ENCODE results near the gene ASXL3. TPM values are rescaled to one million over a fixed set of nuclear protein-coding genes. Genes with fewer than 3 reads are reported as not detected.

Gene ASXL3
- total RNA-seq, 1 donor: 0.54 TPM

DNA sequence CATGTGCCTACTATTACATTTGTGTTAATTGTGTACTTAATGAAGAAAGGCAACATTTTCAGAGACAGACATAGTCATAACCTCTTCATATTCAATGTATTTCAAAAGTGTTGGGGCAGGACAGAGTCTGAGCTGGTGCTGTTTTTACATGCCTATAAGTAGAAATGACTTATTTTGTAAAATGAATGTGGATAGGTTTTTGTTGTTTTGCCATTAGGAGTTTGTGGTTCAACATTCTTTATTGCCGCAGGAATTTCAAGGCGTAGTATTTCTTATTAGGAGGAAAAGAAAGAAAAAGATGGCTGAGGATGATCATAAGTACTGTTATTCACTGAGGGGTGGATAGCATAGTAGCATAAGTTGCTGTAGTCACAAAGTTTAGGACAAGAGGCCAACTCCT is 21.2 kb upstream of the ASXL3 start:
- DNase-seq (ENCODE audit: low read depth): peak; percentile 9
- no peak overlapping the region for H3K4me3 ChIP-seq (ENCODE audit: low read depth, low read length)
- TF ChIP-seq, protein P1, sequence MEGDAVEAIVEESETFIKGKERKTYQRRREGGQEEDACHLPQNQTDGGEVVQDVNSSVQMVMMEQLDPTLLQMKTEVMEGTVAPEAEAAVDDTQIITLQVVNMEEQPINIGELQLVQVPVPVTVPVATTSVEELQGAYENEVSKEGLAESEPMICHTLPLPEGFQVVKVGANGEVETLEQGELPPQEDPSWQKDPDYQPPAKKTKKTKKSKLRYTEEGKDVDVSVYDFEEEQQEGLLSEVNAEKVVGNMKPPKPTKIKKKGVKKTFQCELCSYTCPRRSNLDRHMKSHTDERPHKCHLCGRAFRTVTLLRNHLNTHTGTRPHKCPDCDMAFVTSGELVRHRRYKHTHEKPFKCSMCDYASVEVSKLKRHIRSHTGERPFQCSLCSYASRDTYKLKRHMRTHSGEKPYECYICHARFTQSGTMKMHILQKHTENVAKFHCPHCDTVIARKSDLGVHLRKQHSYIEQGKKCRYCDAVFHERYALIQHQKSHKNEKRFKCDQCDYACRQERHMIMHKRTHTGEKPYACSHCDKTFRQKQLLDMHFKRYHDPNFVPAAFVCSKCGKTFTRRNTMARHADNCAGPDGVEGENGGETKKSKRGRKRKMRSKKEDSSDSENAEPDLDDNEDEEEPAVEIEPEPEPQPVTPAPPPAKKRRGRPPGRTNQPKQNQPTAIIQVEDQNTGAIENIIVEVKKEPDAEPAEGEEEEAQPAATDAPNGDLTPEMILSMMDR (IDR thresholded peaks at IDR 0.05; ENCODE audit: insufficient read depth, low read length): no peak

- TF ChIP-seq, protein P1 (IDR thresholded peaks at IDR 0.05; ENCODE audit: insufficient read depth, low read length): no peak
- no peak overlapping the region for H3K4me3 ChIP-seq (ENCODE audit: low read depth, low read length)
- DNase-seq (ENCODE audit: low read depth): no peak
Observed at GRCh38 chr18:33557706-33558105, 20.3 kb upstream of the ASXL3 start.

DNA sequence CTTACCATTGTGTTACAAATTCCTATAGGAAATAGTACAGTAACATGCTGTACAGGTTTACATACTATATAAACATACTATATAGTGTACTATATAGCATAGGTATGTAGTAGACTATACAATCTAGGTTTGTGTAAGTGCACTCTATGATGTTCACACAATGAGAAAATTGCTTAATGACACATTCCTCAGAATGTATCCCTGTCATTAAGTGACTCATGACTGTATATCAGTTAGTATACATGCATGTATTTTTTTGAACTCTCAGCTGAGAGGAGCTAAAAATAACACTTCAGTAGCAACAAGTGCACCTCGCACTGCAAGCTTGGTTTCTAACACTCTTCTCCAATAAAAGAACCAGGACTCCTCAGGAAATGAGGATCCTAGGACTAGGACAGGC is 19.5 kb upstream of the ASXL3 start:
- TF ChIP-seq, protein P1 (IDR thresholded peaks at IDR 0.05; ENCODE audit: insufficient read depth, low read length): no peak
- H3K4me3 ChIP-seq (ENCODE audit: low read depth, low read length): no peak overlapping the region
- no peak for DNase-seq (ENCODE audit: low read depth)

DNA sequence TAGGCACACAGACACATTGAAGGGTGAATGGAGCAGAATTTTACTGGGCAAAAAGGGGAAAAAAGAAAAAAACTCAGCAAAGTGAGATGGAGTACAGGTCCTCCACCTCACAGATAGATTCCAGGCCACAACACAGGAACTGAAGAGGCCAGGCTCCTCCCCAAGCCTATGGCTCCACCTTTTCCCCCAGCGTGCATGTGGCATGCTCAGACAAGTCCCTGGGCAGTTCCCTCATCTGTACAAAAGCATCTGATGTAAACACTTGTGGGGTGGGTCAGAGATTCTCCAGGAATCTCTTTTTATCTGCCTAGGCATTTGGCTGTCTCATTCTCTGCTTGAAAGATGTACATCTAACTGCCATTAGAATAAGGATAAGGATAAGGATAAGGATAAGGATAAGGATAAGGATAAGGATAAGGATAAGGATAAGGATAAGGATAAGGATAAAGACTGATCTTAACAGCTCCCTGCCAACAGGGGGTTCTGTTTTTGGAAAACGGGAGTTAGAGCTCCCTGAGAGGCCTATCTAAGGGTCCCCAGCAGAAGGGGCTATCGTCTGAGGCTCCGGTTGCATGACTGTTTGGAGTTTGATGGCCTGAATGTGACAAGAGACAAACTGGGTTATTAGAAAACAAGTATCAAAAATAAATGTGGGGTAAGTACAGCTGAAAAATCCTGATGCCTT is 17.2 kb upstream of the ASXL3 start:
- TF ChIP-seq, protein P1 (IDR thresholded peaks at IDR 0.05; ENCODE audit: insufficient read depth, low read length): no peak
- DNase-seq (ENCODE audit: low read depth): peak; percentile 74
- H3K4me3 ChIP-seq (ENCODE audit: low read depth, low read length): no peak overlapping the region

DNA sequence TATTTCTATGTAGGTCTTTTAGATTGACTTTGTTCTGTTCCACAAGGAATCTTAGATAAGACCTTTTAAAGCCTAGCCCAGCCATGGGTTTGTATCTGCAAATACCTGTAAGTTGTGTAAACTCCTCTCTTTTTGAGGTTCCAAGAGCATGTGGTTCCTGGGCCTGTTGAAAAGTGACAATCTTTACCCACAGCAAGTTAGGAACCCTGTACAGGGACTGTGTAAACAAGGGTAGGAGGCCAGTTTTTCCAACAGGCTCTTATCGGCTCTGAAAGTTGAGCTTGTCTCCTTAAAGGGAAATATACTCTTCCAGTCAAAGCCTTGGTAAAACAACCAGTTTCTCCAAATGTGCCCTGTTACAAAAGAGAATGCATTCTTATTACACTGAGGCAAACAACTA is 15.3 kb upstream of the ASXL3 start:
- no peak overlapping the region for H3K4me3 ChIP-seq (ENCODE audit: low read depth, low read length)
- no peak for DNase-seq (ENCODE audit: low read depth)
- TF ChIP-seq, protein P1 (IDR thresholded peaks at IDR 0.05; ENCODE audit: insufficient read depth, low read length): no peak

GRCh38 chr18:33567705-33568104 is 10.3 kb upstream of the ASXL3 start:
- TF ChIP-seq, protein P1 (IDR thresholded peaks at IDR 0.05; ENCODE audit: insufficient read depth, low read length): no peak
- DNase-seq (ENCODE audit: low read depth): no peak
- H3K4me3 ChIP-seq (ENCODE audit: low read depth, low read length): no peak overlapping the region

All from fibroblast of the aortic adventitia (primary cell).